ENCODE data around the gene ABR. TPM values are rescaled to one million over a fixed set of nuclear protein-coding genes. Genes with fewer than 3 reads are reported as not detected.

ABR gene
- polyA plus RNA-seq, 3 donors: 19.8 to 160 (median 26.0) TPM

DNA sequence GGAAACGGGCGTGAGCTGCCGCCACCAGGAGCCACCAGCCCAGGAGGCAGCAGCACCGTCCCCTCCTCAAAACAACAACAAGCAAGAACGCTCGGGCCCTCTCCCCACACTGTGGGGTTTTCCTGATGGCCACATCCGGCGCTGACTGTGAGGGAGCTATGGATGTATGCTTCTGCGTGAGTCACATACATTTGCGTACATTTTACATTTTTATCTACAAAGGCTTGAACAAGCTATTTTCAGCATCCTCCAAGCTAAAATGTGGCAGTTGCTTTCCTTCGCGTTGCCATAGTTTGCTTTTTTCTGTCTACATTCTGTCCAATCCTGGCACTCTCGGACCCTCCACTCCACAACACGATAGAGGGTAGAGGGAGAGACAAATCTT lies 2.0 kb upstream of the ABR start:
- peaks cover 94% of the 10 kb centered on the region for H4K20me1 ChIP-seq (ENCODE audit: insufficient read depth, low read length)
- intact Hi-C loops (cut with micrococcal nuclease): no loop called here
- no peak overlapping the region for H3K4me2 ChIP-seq (replicated peaks; ENCODE audit: extremely low read depth, low read length, poor library complexity, severe bottlenecking)
- H3K9ac ChIP-seq (ENCODE audit: insufficient read depth, low read length, poor library complexity, severe bottlenecking): no peak overlapping the region
- peaks cover 0 to 2% of the 10 kb centered on the region in 2 donors for H3K27me3 ChIP-seq (ENCODE audit: control insufficient read depth in 2 of 2, insufficient read depth in 2 of 2, low read length in 2 of 2)
- H3K4me3 ChIP-seq (replicated peaks in 1 of 3; ENCODE audit: low read depth in 2 of 3, low read length in 3 of 3): no peak overlapping the region
- no peaks in the 10 kb centered on the region for H3K36me3 ChIP-seq (replicated peaks in 1 of 2; ENCODE audit: control insufficient read depth in 1 of 2, insufficient read depth in 2 of 2, low read length in 2 of 2)
- H2AFZ ChIP-seq (ENCODE audit: insufficient read depth, low read depth, low read length, poor library complexity, severe bottlenecking): no peak overlapping the region
- no peak for DNase-seq
- H3K36me3 Mint-ChIP-seq: peaks cover 16 to 20% of the 10 kb centered on the region in 2 donors
- peaks cover 0 to 19% (median 4%) of the 10 kb centered on the region in 3 donors for H3K27me3 Mint-ChIP-seq (ENCODE audit: low read depth in 3 of 3)
- H3K4me3 Mint-ChIP-seq: no peak overlapping the region
- no peak for TF ChIP-seq CTCF (IDR thresholded peaks at IDR 0.05)
- no peak overlapping the region for H3K27ac ChIP-seq (ENCODE audit: low read depth in 1 of 2, low read length in 2 of 2)
- peaks cover 0 to 2% (median 0%) of the 10 kb centered on the region in 7 donors for H3K9me3 Mint-ChIP-seq
- H3K9me3 ChIP-seq (replicated peaks in 1 of 2; ENCODE audit: control insufficient read depth in 1 of 2, insufficient read depth in 1 of 2, low read length in 2 of 2): no peaks in the 10 kb centered on the region
- no CpG with 5 or more reads among the region's 14 CpGs for WGBS (ENCODE audit: insufficient coverage)
- peaks cover 26 to 54% of the 10 kb centered on the region in 2 donors for H3K4me1 ChIP-seq (ENCODE audit: control insufficient read depth in 1 of 2, insufficient read depth in 2 of 2, low read length in 2 of 2)
- peak overlapping the region in 2 of 7 donors; percentile 31 to 66 for H3K27ac Mint-ChIP-seq
- peaks cover 77% of the 10 kb centered on the region for H3K79me2 ChIP-seq (ENCODE audit: insufficient read depth, low read length)
- peaks cover 45% of the 10 kb centered on the region for H3K4me1 Mint-ChIP-seq

DNA sequence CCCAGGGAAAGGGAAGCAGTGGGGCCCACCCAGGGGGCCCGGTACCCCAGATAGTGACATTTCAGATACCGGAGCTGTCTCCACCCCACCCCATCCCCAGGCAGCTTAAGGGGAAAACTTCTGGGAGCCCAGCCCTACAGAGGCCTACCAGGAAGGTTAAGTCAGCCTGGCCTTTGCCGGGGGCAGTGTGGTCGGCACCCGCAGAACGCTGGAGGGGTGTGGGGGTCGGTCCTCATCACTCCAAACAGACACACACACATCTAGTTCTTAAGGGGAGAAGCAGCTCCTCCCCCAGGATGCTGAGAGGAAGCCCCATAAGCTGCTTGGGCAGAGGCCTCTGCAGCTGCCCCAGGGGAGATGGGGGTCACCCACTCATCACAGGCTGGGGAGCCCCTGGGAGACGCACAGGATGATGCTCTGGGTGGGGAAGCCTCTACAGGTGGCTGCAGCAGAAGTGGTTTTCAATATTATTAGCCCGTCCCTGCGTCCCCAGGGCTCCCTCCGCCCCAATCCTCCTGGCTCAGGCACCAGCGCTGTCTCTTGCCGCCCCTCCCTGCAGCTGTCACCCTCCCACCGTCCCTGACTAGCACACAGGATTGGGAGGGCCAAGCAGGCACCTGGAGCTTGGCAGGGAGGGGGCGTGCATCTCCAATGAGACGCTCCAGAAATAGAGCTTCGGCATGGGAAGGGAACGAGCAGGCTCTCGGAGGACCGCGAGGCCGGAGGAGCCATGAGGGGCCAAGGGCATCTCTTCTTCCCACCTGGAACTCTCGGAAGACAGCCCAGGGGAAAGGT lies 1.4 kb upstream of the ABR start:
- peaks cover 13 to 16% of the 10 kb centered on the region in 2 donors for H3K36me3 Mint-ChIP-seq
- Histone ChIP-seq H3K4me2 (replicated peaks; ENCODE audit: extremely low read depth, low read length, poor library complexity, severe bottlenecking) (no peak overlapping the region), H3K36me3 (replicated peaks in 1 of 2; ENCODE audit: control insufficient read depth in 1 of 2, insufficient read depth in 2 of 2, low read length in 2 of 2) (no peaks in the 10 kb centered on the region), H3K27me3 (ENCODE audit: control insufficient read depth in 2 of 2, insufficient read depth in 2 of 2, low read length in 2 of 2) (peaks cover 0 to 2% of the 10 kb centered on the region in 2 donors), H3K9ac (ENCODE audit: insufficient read depth, low read length, poor library complexity, severe bottlenecking) (no peak overlapping the region), H3K9me3 (replicated peaks in 1 of 2; ENCODE audit: control insufficient read depth in 1 of 2, insufficient read depth in 1 of 2, low read length in 2 of 2) (no peaks in the 10 kb centered on the region), H3K4me1 (ENCODE audit: control insufficient read depth in 1 of 2, insufficient read depth in 2 of 2, low read length in 2 of 2) (peaks cover 24 to 50% of the 10 kb centered on the region in 2 donors), H3K4me3 (replicated peaks in 1 of 3; ENCODE audit: low read depth in 2 of 3, low read length in 3 of 3) (no peak overlapping the region), H3K27ac (ENCODE audit: low read depth in 1 of 2, low read length in 2 of 2) (no peak overlapping the region), H2AFZ (ENCODE audit: insufficient read depth, low read depth, low read length, poor library complexity, severe bottlenecking) (no peak overlapping the region), H3K79me2 (ENCODE audit: insufficient read depth, low read length) (peaks cover 77% of the 10 kb centered on the region), H4K20me1 (ENCODE audit: insufficient read depth, low read length) (peaks cover 94% of the 10 kb centered on the region)
- peaks cover 40% of the 10 kb centered on the region for H3K4me1 Mint-ChIP-seq
- H3K9me3 Mint-ChIP-seq: peaks cover 0 to 2% (median 0%) of the 10 kb centered on the region in 7 donors
- peaks cover 0 to 19% (median 4%) of the 10 kb centered on the region in 3 donors for H3K27me3 Mint-ChIP-seq (ENCODE audit: low read depth in 3 of 3)
- H3K4me3 Mint-ChIP-seq: no peak overlapping the region
- intact Hi-C loops (cut with micrococcal nuclease): no loop called here
- peak overlapping the region in 2 of 7 donors; percentile 18 to 45 for H3K27ac Mint-ChIP-seq
- 92% methylated on average over 14 of the region's 23 CpGs for WGBS (ENCODE audit: insufficient coverage)
- TF ChIP-seq CTCF (IDR thresholded peaks at IDR 0.05): no peak
- no peak for DNase-seq
